Tibial artery (tissue), 4 donors: Measurements from ENCODE around the gene ABI1.

Source experiments
- DNase-seq, 2 donors: peaks; one replicate each; pipeline ENCODE4 v3.0.0-alpha.2; 2019
- H3K27ac ChIP-seq, 2 donors: fragments of 200-600 bp; sonication (generic) in 1 of 2; 1 replicate in 1 of 2; 2 replicates in 1 of 2; pipeline ENCODE4 v1.5.1; 2018 to 2019; ENCODE audit warnings: mild to moderate bottlenecking in 1 of 2
- H3K27me3 ChIP-seq, 2 donors: fragments of 200-600 bp; sonication (generic) in 1 of 2; one replicate each; pipeline versions ENCODE4 v1.5.1 to v1.6.0; 2016 to 2019
- H3K36me3 ChIP-seq, 3 donors: fragments of 200-600 bp; sonication (generic) in 2 of 3; one replicate each; pipeline ENCODE4 v1.5.1; 2016 to 2019; ENCODE audit warnings: mild to moderate bottlenecking in 2 of 3
- H3K4me1 ChIP-seq, 4 donors: fragments of 200-600 bp; sonication (generic) in 2 of 4; 1 replicate in 3 of 4; 2 replicates in 1 of 4; pipeline ENCODE4 v1.5.1; 2016 to 2019
- H3K4me3 ChIP-seq, 2 donors: fragments of 200-600 bp; sonication (generic) in 1 of 2; 1 replicate in 1 of 2; 2 replicates in 1 of 2; pipeline ENCODE4 v1.5.1; 2018 to 2019; ENCODE audit warnings: mild to moderate bottlenecking in 2 of 2
- H3K9me3 ChIP-seq, 3 donors: fragments of 200-600 bp; sonication (generic) in 1 of 3; one replicate each; pipeline ENCODE4 v1.5.1; 2016 to 2019
- intact Hi-C: fragments of 100-400 bp; cut with DNase I; formaldehyde crosslinking; loops from one replicate; pipeline ENCODE4 v1.15.0; 2023; ENCODE audit warnings: low total_unique reads
- TF ChIP-seq, protein P1 (sequence below), 2 experiments: fragments of 200-600 bp in 1 of 2; fragments of 450-650 bp in 1 of 2; IDR thresholded peaks; one replicate each; pipeline ENCODE4 v1.5.1; 2017 to 2019; ENCODE audit warnings: antibody characterized with exemption in 2 of 2, mild to moderate bottlenecking in 1 of 2, moderate library complexity in 1 of 2

ABI1 gene

GRCh38 chr10:26706206-26706605, 154.6 kb downstream of the ABI1 start:
- Histone ChIP-seq H3K36me3 (peaks cover 0 to 43% (median 39%) of the 10 kb centered on the region in 3 donors), H3K4me3 (no peak overlapping the region), H3K4me1 (no peaks in the 10 kb centered on the region), H3K9me3 (no peaks in the 10 kb centered on the region), H3K27ac (no peak overlapping the region), H3K27me3 (no peaks in the 10 kb centered on the region)
- TF ChIP-seq, protein P1, sequence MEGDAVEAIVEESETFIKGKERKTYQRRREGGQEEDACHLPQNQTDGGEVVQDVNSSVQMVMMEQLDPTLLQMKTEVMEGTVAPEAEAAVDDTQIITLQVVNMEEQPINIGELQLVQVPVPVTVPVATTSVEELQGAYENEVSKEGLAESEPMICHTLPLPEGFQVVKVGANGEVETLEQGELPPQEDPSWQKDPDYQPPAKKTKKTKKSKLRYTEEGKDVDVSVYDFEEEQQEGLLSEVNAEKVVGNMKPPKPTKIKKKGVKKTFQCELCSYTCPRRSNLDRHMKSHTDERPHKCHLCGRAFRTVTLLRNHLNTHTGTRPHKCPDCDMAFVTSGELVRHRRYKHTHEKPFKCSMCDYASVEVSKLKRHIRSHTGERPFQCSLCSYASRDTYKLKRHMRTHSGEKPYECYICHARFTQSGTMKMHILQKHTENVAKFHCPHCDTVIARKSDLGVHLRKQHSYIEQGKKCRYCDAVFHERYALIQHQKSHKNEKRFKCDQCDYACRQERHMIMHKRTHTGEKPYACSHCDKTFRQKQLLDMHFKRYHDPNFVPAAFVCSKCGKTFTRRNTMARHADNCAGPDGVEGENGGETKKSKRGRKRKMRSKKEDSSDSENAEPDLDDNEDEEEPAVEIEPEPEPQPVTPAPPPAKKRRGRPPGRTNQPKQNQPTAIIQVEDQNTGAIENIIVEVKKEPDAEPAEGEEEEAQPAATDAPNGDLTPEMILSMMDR (IDR thresholded peaks at IDR 0.05): no peak
- DNase-seq: no peak
- intact Hi-C loops: no loop called here

DNA sequence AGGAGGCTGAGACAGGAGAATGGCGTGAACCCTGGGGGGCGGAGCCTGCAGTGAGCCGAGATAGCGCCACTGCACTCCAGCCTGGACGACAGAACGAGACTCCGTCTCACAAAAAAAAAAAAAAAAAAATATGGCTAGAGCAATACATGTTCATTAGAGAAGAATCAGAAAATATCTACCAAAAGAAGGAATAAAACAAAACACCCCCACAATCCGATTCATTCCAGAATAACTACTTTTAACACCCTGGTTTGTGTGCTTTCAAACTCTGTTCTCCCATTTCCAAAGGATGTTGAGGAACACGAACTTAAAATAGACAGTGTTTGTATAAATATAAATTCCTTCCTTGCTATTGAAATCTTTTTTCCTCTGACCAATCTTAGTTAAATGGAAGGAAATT, 156.8 kb downstream of the ABI1 start:
- Histone ChIP-seq H3K27ac (no peak overlapping the region), H3K4me1 (no peaks in the 10 kb centered on the region), H3K36me3 (peaks cover 0 to 33% (median 27%) of the 10 kb centered on the region in 3 donors), H3K4me3 (no peak overlapping the region), H3K9me3 (no peaks in the 10 kb centered on the region), H3K27me3 (no peaks in the 10 kb centered on the region)
- intact Hi-C loops: no loop called here
- no peak for DNase-seq
- TF ChIP-seq, protein P1 (IDR thresholded peaks at IDR 0.05): no peak

DNA sequence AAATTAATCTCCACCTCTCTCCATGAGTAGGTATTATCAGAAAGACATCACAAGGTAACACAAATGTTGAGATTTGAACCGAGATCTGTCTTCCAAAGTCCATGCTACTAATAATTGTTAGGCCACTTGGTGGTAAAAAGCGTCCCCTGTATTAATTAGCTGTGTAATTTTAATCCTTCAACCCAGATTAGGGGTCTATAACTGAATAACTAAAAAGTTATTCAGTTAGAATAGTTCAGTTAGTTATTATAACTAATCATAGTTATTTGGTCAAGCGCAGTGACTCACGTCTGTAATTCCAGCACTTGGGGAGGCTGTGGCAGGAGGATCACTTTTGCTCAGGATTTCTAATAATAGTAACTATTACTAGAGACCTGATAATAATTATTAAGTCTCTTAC, 157.7 kb downstream of the ABI1 start:
- no peaks in the 10 kb centered on the region for H3K9me3 ChIP-seq
- H3K36me3 ChIP-seq: peaks cover 0 to 24% (median 18%) of the 10 kb centered on the region in 3 donors
- H3K27ac ChIP-seq: no peak overlapping the region
- DNase-seq: no peak
- no peak overlapping the region for H3K4me3 ChIP-seq
- no peaks in the 10 kb centered on the region for H3K27me3 ChIP-seq
- intact Hi-C loops: no loop called here
- TF ChIP-seq, protein P1 (IDR thresholded peaks at IDR 0.05): no peak
- peaks cover 0 to 9% (median 7%) of the 10 kb centered on the region in 4 donors for H3K4me1 ChIP-seq

GRCh38 chr10:26700884-26701630, 159.7 kb downstream of the ABI1 start:
- DNase-seq: no peak
- Histone ChIP-seq H3K4me3 (no peak overlapping the region), H3K9me3 (no peaks in the 10 kb centered on the region), H3K4me1 (peaks cover 0 to 16% (median 12%) of the 10 kb centered on the region in 4 donors), H3K27me3 (no peaks in the 10 kb centered on the region), H3K36me3 (peaks cover 0 to 4% (median 1%) of the 10 kb centered on the region in 3 donors), H3K27ac (no peak overlapping the region)
- intact Hi-C loops: no loop called here
- TF ChIP-seq, protein P1 (IDR thresholded peaks at IDR 0.05): no peak

GRCh38 chr10:26699631-26700030, 161.1 kb downstream of the ABI1 start:
- Histone ChIP-seq H3K4me1 (peaks cover 0 to 16% (median 12%) of the 10 kb centered on the region in 4 donors), H3K4me3 (no peak overlapping the region), H3K9me3 (no peaks in the 10 kb centered on the region), H3K36me3 (no peaks in the 10 kb centered on the region), H3K27ac (no peak overlapping the region), H3K27me3 (no peaks in the 10 kb centered on the region)
- no peak for DNase-seq
- TF ChIP-seq, protein P1 (IDR thresholded peaks at IDR 0.05): no peak
- intact Hi-C loops: no loop called here
